Fibroblast of mammary gland (primary cell): ENCODE results near the gene OPCML.

Experiments used
- DNase-seq: peaks from one replicate; pipeline ENCODE4 v3.0.0-alpha.2; 2010; ENCODE audit warnings: low read depth
- H3K4me3 ChIP-seq: 2 replicates; pipeline ENCODE4 v1.5.1; 2011; ENCODE audit warnings: low read depth, mild to moderate bottlenecking, low read length, moderate library complexity; ENCODE audit not compliant: control insufficient read depth
- CTCF ChIP-seq: conservative IDR thresholded peaks from 2 replicates; pipeline ENCODE4 v1.5.1; 2011; ENCODE audit warnings: low read depth, low read length, inconsistent platforms; ENCODE audit not compliant: control insufficient read depth, insufficient read depth

The OPCML gene

GRCh38 chr11:133413703-133414102, 118.6 kb downstream of the OPCML start:
- H3K4me3 ChIP-seq: no peak overlapping the region
- no peak for DNase-seq
- TF ChIP-seq CTCF: no peak

GRCh38 chr11:133409799-133410198, 122.5 kb downstream of the OPCML start:
- no peak overlapping the region for H3K4me3 ChIP-seq
- TF ChIP-seq CTCF: no peak
- no peak for DNase-seq

- no peak for DNase-seq
- no peak overlapping the region for H3K4me3 ChIP-seq
- TF ChIP-seq CTCF: no peak
Measured at GRCh38 chr11:133408936-133409335, 123.4 kb downstream of the OPCML start.

- no peak for TF ChIP-seq CTCF
Measured at GRCh38 chr11:133408402-133408801, 123.9 kb downstream of the OPCML start.

GRCh38 chr11:133406489-133406888, 125.8 kb downstream of the OPCML start:
- no peak overlapping the region for H3K4me3 ChIP-seq
- TF ChIP-seq CTCF: no peak

More at GRCh38 chr11:133408402-133408801, 123.9 kb downstream of the OPCML start:
- DNase-seq: no peak
- no peak overlapping the region for H3K4me3 ChIP-seq

GRCh38 chr11:133403900-133404299, 128.4 kb downstream of the OPCML start:
- DNase-seq: no peak
- TF ChIP-seq CTCF: no peak
- H3K4me3 ChIP-seq: no peak overlapping the region

More at GRCh38 chr11:133406489-133406888, 125.8 kb downstream of the OPCML start:
- no peak for DNase-seq

- DNase-seq: no peak
- no peak for TF ChIP-seq CTCF
- no peak overlapping the region for H3K4me3 ChIP-seq
Measured at GRCh38 chr11:133402551-133402950, 129.8 kb downstream of the OPCML start.
